NB4 (cell line): Measurements from ENCODE around the gene SMS.

Source experiments
- TF ChIP-seq, protein P1 (sequence below): IDR thresholded peaks from 2 replicates; pipeline ENCODE4 v1.6.1; 2011; ENCODE audit warnings: low read depth, low read length
- TF ChIP-seq, protein P2 (sequence below): IDR thresholded peaks from one replicate; pipeline ENCODE4 v1.5.1; 2012; ENCODE audit warnings: low read depth, low read length

DNA sequence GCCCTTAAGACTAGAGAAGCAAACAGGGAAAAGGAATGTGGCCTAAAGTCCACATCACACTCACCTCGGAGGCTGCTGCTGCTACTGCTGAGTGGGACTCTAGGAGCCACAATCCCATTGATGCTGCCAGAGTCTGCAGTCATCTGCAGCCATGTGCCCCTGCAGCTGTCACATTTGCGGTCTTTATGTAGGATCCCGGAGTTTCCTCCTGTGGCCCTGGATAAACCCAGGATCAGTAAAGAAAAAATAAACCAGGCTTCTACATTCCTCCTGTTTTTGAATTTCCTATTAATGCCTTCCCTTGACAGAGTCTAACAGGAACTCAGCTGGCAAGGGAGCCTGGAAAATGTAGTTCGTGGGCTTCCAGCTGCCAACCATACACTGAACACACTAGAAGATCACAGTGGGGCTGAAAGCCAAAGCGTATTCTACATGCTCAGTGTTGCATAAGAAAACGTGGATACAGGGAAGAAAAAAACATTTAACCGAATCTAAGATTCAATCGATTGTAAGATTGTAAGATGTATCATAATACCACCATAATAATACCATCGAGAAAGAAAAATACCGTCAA is 81.3 kb downstream of the SMS start:
- TF ChIP-seq, protein P1, sequence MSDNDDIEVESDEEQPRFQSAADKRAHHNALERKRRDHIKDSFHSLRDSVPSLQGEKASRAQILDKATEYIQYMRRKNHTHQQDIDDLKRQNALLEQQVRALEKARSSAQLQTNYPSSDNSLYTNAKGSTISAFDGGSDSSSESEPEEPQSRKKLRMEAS, result no peak
- TF ChIP-seq, protein P2, sequence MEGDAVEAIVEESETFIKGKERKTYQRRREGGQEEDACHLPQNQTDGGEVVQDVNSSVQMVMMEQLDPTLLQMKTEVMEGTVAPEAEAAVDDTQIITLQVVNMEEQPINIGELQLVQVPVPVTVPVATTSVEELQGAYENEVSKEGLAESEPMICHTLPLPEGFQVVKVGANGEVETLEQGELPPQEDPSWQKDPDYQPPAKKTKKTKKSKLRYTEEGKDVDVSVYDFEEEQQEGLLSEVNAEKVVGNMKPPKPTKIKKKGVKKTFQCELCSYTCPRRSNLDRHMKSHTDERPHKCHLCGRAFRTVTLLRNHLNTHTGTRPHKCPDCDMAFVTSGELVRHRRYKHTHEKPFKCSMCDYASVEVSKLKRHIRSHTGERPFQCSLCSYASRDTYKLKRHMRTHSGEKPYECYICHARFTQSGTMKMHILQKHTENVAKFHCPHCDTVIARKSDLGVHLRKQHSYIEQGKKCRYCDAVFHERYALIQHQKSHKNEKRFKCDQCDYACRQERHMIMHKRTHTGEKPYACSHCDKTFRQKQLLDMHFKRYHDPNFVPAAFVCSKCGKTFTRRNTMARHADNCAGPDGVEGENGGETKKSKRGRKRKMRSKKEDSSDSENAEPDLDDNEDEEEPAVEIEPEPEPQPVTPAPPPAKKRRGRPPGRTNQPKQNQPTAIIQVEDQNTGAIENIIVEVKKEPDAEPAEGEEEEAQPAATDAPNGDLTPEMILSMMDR, result no peak
